ENCODE measurements around the gene PKDCC. TPM values are rescaled to one million over a fixed set of nuclear protein-coding genes. Genes with fewer than 3 reads are reported as not detected.

Gene PKDCC
- total RNA-seq, 2 donors from 2014 or later = 137 to 169 TPM

Other genes starting within 250 kb of the PKDCC start
- gene EML4, start 121.3 kb downstream of the PKDCC start, total RNA-seq = 10 to 100 TPM; 33.9 to 36.6 TPM